Measurements from ENCODE around the gene IL16. TPM values are rescaled to one million over a fixed set of nuclear protein-coding genes. Genes with fewer than 3 reads are reported as not detected.

The IL16 gene
- total RNA-seq, 3 donors from 2014 or later (not counting 1 experiment from before 2014, with no cell fraction given), result 98.1 to 153 (median 114) TPM

GRCh38 chr15:81336568-81336967 lies 139.9 kb downstream of the IL16 start:
- peak in 1 of 2 donors; percentile 70 for DNase-seq
- peak in 2 of 3 donors; percentile 38 to 58 for ATAC-seq
- no peak overlapping the region for H3K4me3 ChIP-seq (ENCODE audit: low read length)
- H3K36me3 ChIP-seq (ENCODE audit: control insufficient read depth, insufficient read depth, low read length), result no peaks in the 10 kb centered on the region
- Mint-ChIP-seq H3K9me3 (no peaks in the 10 kb centered on the region), H3K27ac (no peak overlapping the region), H3K27me3 (ENCODE audit: low read depth in 2 of 2) (peaks cover 3 to 8% of the 10 kb centered on the region in 2 donors), H3K4me1 (no peaks in the 10 kb centered on the region), H3K36me3 (no peaks in the 10 kb centered on the region), H3K4me3 (no peak overlapping the region)
- intact Hi-C loops (cut with micrococcal nuclease), result loop anchor here (1.0 kb wide), 1 partner anchor 61 kb away; no protein-coding TSS in a partner anchor
- no peak overlapping the region for H3K27ac ChIP-seq (ENCODE audit: low read length)
- TF ChIP-seq CTCF (IDR thresholded peaks at IDR 0.05), result peak; percentile 37
- H3K9me3 ChIP-seq (ENCODE audit: control insufficient read depth, insufficient read depth, low read length), result no peaks in the 10 kb centered on the region
- peaks cover 4% of the 10 kb centered on the region for H3K4me1 ChIP-seq (ENCODE audit: control insufficient read depth, insufficient read depth, low read length)
- WGBS (ENCODE audit: insufficient coverage), result 88% methylated on average over 3 of the region's 4 CpGs
- H3K27me3 ChIP-seq (ENCODE audit: control insufficient read depth, insufficient read depth, low read length), result no peaks in the 10 kb centered on the region

GRCh38 chr15:81337241-81337640 lies 140.6 kb downstream of the IL16 start:
- H3K4me3 ChIP-seq (ENCODE audit: low read length), result no peak overlapping the region
- no peaks in the 10 kb centered on the region for H3K27me3 ChIP-seq (ENCODE audit: control insufficient read depth, insufficient read depth, low read length)
- no peaks in the 10 kb centered on the region for H3K36me3 Mint-ChIP-seq
- H3K9me3 ChIP-seq (ENCODE audit: control insufficient read depth, insufficient read depth, low read length), result no peaks in the 10 kb centered on the region
- ATAC-seq (no peak), DNase-seq (no peak)
- no peaks in the 10 kb centered on the region for H3K4me1 Mint-ChIP-seq
- no peak for TF ChIP-seq CTCF (IDR thresholded peaks at IDR 0.05)
- no peaks in the 10 kb centered on the region for H3K9me3 Mint-ChIP-seq
- H3K36me3 ChIP-seq (ENCODE audit: control insufficient read depth, insufficient read depth, low read length), result no peaks in the 10 kb centered on the region
- H3K4me3 Mint-ChIP-seq, result no peak overlapping the region
- no peak overlapping the region for H3K27ac Mint-ChIP-seq
- 80% methylated on average over 3 of the region's 3 CpGs for WGBS (ENCODE audit: insufficient coverage)
- H3K27me3 Mint-ChIP-seq (ENCODE audit: low read depth in 2 of 2), result peaks cover 3 to 8% of the 10 kb centered on the region in 2 donors
- H3K4me1 ChIP-seq (ENCODE audit: control insufficient read depth, insufficient read depth, low read length), result peaks cover 4% of the 10 kb centered on the region
- H3K27ac ChIP-seq (ENCODE audit: low read length), result no peak overlapping the region
- intact Hi-C loops (cut with micrococcal nuclease), result no loop called here

GRCh38 chr15:81337713-81338157 lies 141.1 kb downstream of the IL16 start:
- no peaks in the 10 kb centered on the region for H3K9me3 ChIP-seq (ENCODE audit: control insufficient read depth, insufficient read depth, low read length)
- no peaks in the 10 kb centered on the region for H3K4me1 Mint-ChIP-seq
- no peaks in the 10 kb centered on the region for H3K36me3 ChIP-seq (ENCODE audit: control insufficient read depth, insufficient read depth, low read length)
- DNase-seq, result no peak
- no peaks in the 10 kb centered on the region for H3K36me3 Mint-ChIP-seq
- H3K27me3 ChIP-seq (ENCODE audit: control insufficient read depth, insufficient read depth, low read length), result no peaks in the 10 kb centered on the region
- H3K4me3 ChIP-seq (ENCODE audit: low read length), result no peak overlapping the region
- H3K27me3 Mint-ChIP-seq (ENCODE audit: low read depth in 2 of 2), result peaks cover 3 to 8% of the 10 kb centered on the region in 2 donors
- no peak overlapping the region for H3K4me3 Mint-ChIP-seq
- WGBS (ENCODE audit: insufficient coverage), result 76% methylated on average over 9 of the region's 9 CpGs
- ATAC-seq, result no peak
- intact Hi-C loops (cut with micrococcal nuclease), result no loop called here
- peaks cover 4% of the 10 kb centered on the region for H3K4me1 ChIP-seq (ENCODE audit: control insufficient read depth, insufficient read depth, low read length)
- H3K9me3 Mint-ChIP-seq, result no peaks in the 10 kb centered on the region
- no peak overlapping the region for H3K27ac ChIP-seq (ENCODE audit: low read length)
- H3K27ac Mint-ChIP-seq, result no peak overlapping the region
- no peak for TF ChIP-seq CTCF (IDR thresholded peaks at IDR 0.05)

Measured in natural killer cell (primary cell).